M059J (cell line): ENCODE data around the gene OVCH2. TPM values are rescaled to one million over a fixed set of nuclear protein-coding genes. Genes with fewer than 3 reads are reported as not detected.
"Not testable (repeated sequence)": the region's sequence is repeated elsewhere in the genome, so short reads cannot be mapped to it uniquely, and the experiment has no call there.

Source experiments
- DNase-seq: peaks from one replicate; pipeline ENCODE4 v3.0.0-alpha.2; 2012; ENCODE audit warnings: low read depth
- total RNA-seq: library from RNA; depleted of rRNA; stranded (reverse); fragments of >200 nt; shearing (Covaris generic); gene quantifications from 2 replicates; pipeline ENCODE4 v1.2.3, GENCODE V29; 2014

OVCH2 gene
- total RNA-seq, 1 experiment from 2014 or later, result 0.57 TPM

GRCh38 chr11:7672276-7672959 is 33.9 kb downstream of the OVCH2 start:
- DNase-seq, result no peak

GRCh38 chr11:7671347-7672215 is 34.7 kb downstream of the OVCH2 start:
- no peak for DNase-seq

- DNase-seq, result no peak
These were observed 35.6 kb downstream of the OVCH2 start for GRCh38 chr11:7670641-7671040.

GRCh38 chr11:7668911-7669310 is 37.4 kb downstream of the OVCH2 start:
- DNase-seq, result no peak

- no peak for DNase-seq
These were observed 37.8 kb downstream of the OVCH2 start for GRCh38 chr11:7668464-7668863.

- DNase-seq, result no peak
These were observed 38.8 kb downstream of the OVCH2 start for GRCh38 chr11:7667460-7667859.

- DNase-seq, result no peak
These were observed 39.9 kb downstream of the OVCH2 start for GRCh38 chr11:7666292-7666866.

GRCh38 chr11:7665473-7666291 is 40.6 kb downstream of the OVCH2 start:
- peak; percentile 71 for DNase-seq

- no peak for DNase-seq
These were observed 41.4 kb downstream of the OVCH2 start for GRCh38 chr11:7664867-7665266.

GRCh38 chr11:7663531-7663930 is 42.7 kb downstream of the OVCH2 start:
- DNase-seq, result not testable (repeated sequence)

- peak; percentile 70 for DNase-seq
These were observed 48.8 kb downstream of the OVCH2 start for GRCh38 chr11:7657306-7658025.

GRCh38 chr11:7656704-7657103 is 49.6 kb downstream of the OVCH2 start:
- DNase-seq, result no peak

GRCh38 chr11:7655253-7656217 is 50.7 kb downstream of the OVCH2 start:
- no peak for DNase-seq

- DNase-seq, result no peak
These were observed 52.0 kb downstream of the OVCH2 start for GRCh38 chr11:7654195-7654705.

- DNase-seq, result no peak
These were observed 54.6 kb downstream of the OVCH2 start for GRCh38 chr11:7651700-7652099.

- peak; percentile 85 for DNase-seq
These were observed 55.1 kb downstream of the OVCH2 start for GRCh38 chr11:7651140-7651551.

GRCh38 chr11:7648264-7648663 is 58.0 kb downstream of the OVCH2 start:
- no peak for DNase-seq

GRCh38 chr11:7646866-7647265 is 59.4 kb downstream of the OVCH2 start:
- no peak for DNase-seq

GRCh38 chr11:7645206-7645605 is 61.1 kb downstream of the OVCH2 start:
- DNase-seq, result no peak

- no peak for DNase-seq
These were observed 63.0 kb downstream of the OVCH2 start for GRCh38 chr11:7643314-7643713.
